Measurements from ENCODE around the gene EFHC2. TPM values are rescaled to one million over a fixed set of nuclear protein-coding genes. Genes with fewer than 3 reads are reported as not detected.

EFHC2 gene
- total RNA-seq, 1 experiment from 2014 or later = not detected

- ChIA-PET POLR2A (no interaction called here), CTCF (no interaction called here), RAD21 (ENCODE audit: low non-redundant PET in 1 of 2, low total read pairs in 2 of 2, uncharacterized antibody in 2 of 2, unreplicated experiment in 2 of 2) (no interaction called here)
- H3K4me3 ChIP-seq (replicated peaks in 1 of 2; ENCODE audit: low read depth in 1 of 2, low read length in 2 of 2) = no peak overlapping the region
- no peak overlapping the region for H2AFZ ChIP-seq (ENCODE audit: low read depth, low read length, poor library complexity, severe bottlenecking)
- no peak overlapping the region for H3K9ac ChIP-seq (ENCODE audit: low read length)
- no peaks in the 10 kb centered on the region for H4K20me1 ChIP-seq (ENCODE audit: insufficient read depth)
- H3K27me3 ChIP-seq (ENCODE audit: insufficient read depth, low read length) = no peaks in the 10 kb centered on the region
- no peak overlapping the region for H3K4me2 ChIP-seq (ENCODE audit: low read length)
- H3K27ac ChIP-seq (ENCODE audit: low read depth, low read length) = no peak overlapping the region
- TF ChIP-seq ZNF274 (IDR thresholded peaks at IDR 0.05; ENCODE audit: low read depth, low read length) (no peak), EGR1 (IDR thresholded peaks at IDR 0.05; ENCODE audit: low read depth) (no peak), EZH2phosphoT487 (IDR thresholded peaks at IDR 0.05; ENCODE audit: borderline replicate concordance) (no peak), ATF3 (IDR thresholded peaks at IDR 0.05) (no peak), RAD21 (IDR thresholded peaks at IDR 0.05; ENCODE audit: low read depth) (no peak), CBX3 (IDR thresholded peaks at IDR 0.05; ENCODE audit: low read depth) (no peak), POLR2AphosphoS5 (IDR thresholded peaks at IDR 0.05; ENCODE audit: low read depth, low read length) (no peak)
- intact Hi-C loops (cut with micrococcal nuclease) = no loop called here
- DNase-seq (ENCODE audit: low read depth, low spot score) (no peak), ATAC-seq (no peak)
- no TSS peak for BruUV-seq (replicated peaks)
- H3K4me1 ChIP-seq (ENCODE audit: control insufficient read depth in 1 of 2, insufficient read depth in 2 of 2, low read length in 2 of 2) = no peaks in the 10 kb centered on the region
- H3K79me2 ChIP-seq (ENCODE audit: insufficient read depth, low read length) = no peaks in the 10 kb centered on the region
- no peaks in the 10 kb centered on the region for H3K9me3 ChIP-seq (ENCODE audit: control insufficient read depth in 1 of 2, insufficient read depth in 1 of 2, low read depth in 1 of 2, low read length in 2 of 2)
- H3K36me3 ChIP-seq (ENCODE audit: control insufficient read depth in 1 of 2, insufficient read depth in 2 of 2, low read length in 2 of 2) = no peaks in the 10 kb centered on the region
- no peaks in the 10 kb centered on the region for H3K9me2 ChIP-seq (ENCODE audit: insufficient read depth)
Observed at GRCh38 chrX:44338361-44338760, 5.1 kb downstream of the EFHC2 start.

- ATAC-seq (no peak), DNase-seq (ENCODE audit: low read depth, low spot score) (no peak)
- no peaks in the 10 kb centered on the region for H3K79me2 ChIP-seq (ENCODE audit: insufficient read depth, low read length)
- no peak overlapping the region for H3K4me2 ChIP-seq (ENCODE audit: low read length)
- no peaks in the 10 kb centered on the region for H3K4me1 ChIP-seq (ENCODE audit: control insufficient read depth in 1 of 2, insufficient read depth in 2 of 2, low read length in 2 of 2)
- no peak overlapping the region for H3K4me3 ChIP-seq (replicated peaks in 1 of 2; ENCODE audit: low read depth in 1 of 2, low read length in 2 of 2)
- no peak overlapping the region for H3K27ac ChIP-seq (ENCODE audit: low read depth, low read length)
- no peaks in the 10 kb centered on the region for H3K36me3 ChIP-seq (ENCODE audit: control insufficient read depth in 1 of 2, insufficient read depth in 2 of 2, low read length in 2 of 2)
- CTCF ChIA-PET = no interaction called here
- intact Hi-C loops (cut with micrococcal nuclease) = no loop called here
- no peaks in the 10 kb centered on the region for H3K9me3 ChIP-seq (ENCODE audit: control insufficient read depth in 1 of 2, insufficient read depth in 1 of 2, low read depth in 1 of 2, low read length in 2 of 2)
- H2AFZ ChIP-seq (ENCODE audit: low read depth, low read length, poor library complexity, severe bottlenecking) = no peak overlapping the region
- POLR2A ChIA-PET = no interaction called here
- H3K9me2 ChIP-seq (ENCODE audit: insufficient read depth) = no peaks in the 10 kb centered on the region
- RAD21 ChIA-PET (ENCODE audit: low non-redundant PET in 1 of 2, low total read pairs in 2 of 2, uncharacterized antibody in 2 of 2, unreplicated experiment in 2 of 2) = no interaction called here
- H3K27me3 ChIP-seq (ENCODE audit: insufficient read depth, low read length) = no peaks in the 10 kb centered on the region
- BruUV-seq (replicated peaks) = no TSS peak
- H3K9ac ChIP-seq (ENCODE audit: low read length) = no peak overlapping the region
- no peaks in the 10 kb centered on the region for H4K20me1 ChIP-seq (ENCODE audit: insufficient read depth)
- no peak for TF ChIP-seq SIN3A (IDR thresholded peaks at IDR 0.05; ENCODE audit: low read depth)
- no peak for TF ChIP-seq ATF3 (IDR thresholded peaks at IDR 0.05)
- no peak for TF ChIP-seq ELF1 (IDR thresholded peaks at IDR 0.05; ENCODE audit: borderline replicate concordance, low read depth)
- no peak for TF ChIP-seq SP1 (IDR thresholded peaks at IDR 0.05; ENCODE audit: low read depth)
- TF ChIP-seq CTCF (IDR thresholded peaks at IDR 0.05 in 2 of 3, conservative IDR thresholded peaks at IDR 0.05 in 1 of 3; ENCODE audit: borderline replicate concordance in 1 of 3, insufficient read depth in 1 of 3, low read depth in 2 of 3, low read length in 2 of 3) = no peak
- no peak for TF ChIP-seq ZFX (IDR thresholded peaks at IDR 0.05)
- no peak for TF ChIP-seq EZH2 (IDR thresholded peaks at IDR 0.05)
- no peak for TF ChIP-seq RAD21 (IDR thresholded peaks at IDR 0.05; ENCODE audit: low read depth)
- no peak for TF ChIP-seq FOSL1 (IDR thresholded peaks at IDR 0.05; ENCODE audit: low read depth)
Observed at GRCh38 chrX:44332437-44332836, 11.0 kb downstream of the EFHC2 start.
